MM.1S (cell line): ENCODE data around the gene L3MBTL4.

ENCODE experiments used
- DNase-seq: peaks from one replicate; pipeline ENCODE4 v3.0.0-alpha.2; 2015
- H2AFZ ChIP-seq: fragments of 300-600 bp; sonication (generic); 2 replicates; pipeline ENCODE4 v1.6.0; 2016; ENCODE audit warnings: antibody characterized with exemption, low read length
- H3F3A ChIP-seq: fragments of 300-600 bp; sonication (generic); 2 replicates; pipeline ENCODE4 v1.6.1; 2016; ENCODE audit warnings: mild to moderate bottlenecking, antibody characterized with exemption, low read length, moderate library complexity, mixed read lengths; ENCODE audit not compliant: insufficient read depth
- H3K27ac ChIP-seq: fragments of 300-600 bp; sonication (generic); 2 replicates; pipeline ENCODE4 v1.5.1; 2016; ENCODE audit warnings: mild to moderate bottlenecking, low read length
- H3K27me3 ChIP-seq: fragments of 300-600 bp; sonication (generic); replicated peaks from 2 replicates; pipeline ENCODE4 v1.6.0; 2016; ENCODE audit warnings: low read length; ENCODE audit not compliant: insufficient read depth
- H3K36me3 ChIP-seq: fragments of 300-600 bp; sonication (generic); replicated peaks from 2 replicates; pipeline ENCODE4 v1.6.1; 2016; ENCODE audit warnings: mild to moderate bottlenecking, low read length, mixed read lengths; ENCODE audit not compliant: insufficient read depth
- H3K4me1 ChIP-seq: fragments of 300-600 bp; sonication (generic); 2 replicates; pipeline ENCODE4 v1.6.1; 2016; ENCODE audit warnings: low read length, mixed read lengths
- H3K4me2 ChIP-seq: fragments of 300-600 bp; sonication (generic); 2 replicates; pipeline ENCODE4 v1.6.0; 2016; ENCODE audit warnings: low read depth, low read length
- H3K4me3 ChIP-seq: fragments of 300-600 bp; sonication (generic); 2 replicates; pipeline ENCODE4 v1.5.1; 2016; ENCODE audit warnings: low read length, mixed read lengths
- H3K79me2 ChIP-seq: fragments of 300-600 bp; sonication (generic); 2 replicates; pipeline ENCODE4 v1.6.1; 2016; ENCODE audit warnings: mixed run types, low read length, mixed read lengths
- H3K9ac ChIP-seq: fragments of 300-600 bp; sonication (generic); 2 replicates; pipeline ENCODE4 v1.6.1; 2016; ENCODE audit warnings: low read length, mixed read lengths
- H3K9me2 ChIP-seq: fragments of 300-600 bp; sonication (generic); replicated peaks from 2 replicates; pipeline ENCODE4 v1.6.1; 2016; ENCODE audit warnings: mild to moderate bottlenecking, low read length, mixed read lengths; ENCODE audit not compliant: insufficient read depth
- H3K9me3 ChIP-seq: fragments of 300-600 bp; sonication (generic); replicated peaks from 2 replicates; pipeline ENCODE4 v1.6.1; 2016; ENCODE audit warnings: mild to moderate bottlenecking, low read length, mixed read lengths; ENCODE audit not compliant: insufficient read depth
- H4K20me1 ChIP-seq: fragments of 300-600 bp; sonication (generic); 2 replicates; pipeline ENCODE4 v1.6.1; 2016; ENCODE audit warnings: mild to moderate bottlenecking, low read length, moderate library complexity, mixed read lengths; ENCODE audit not compliant: insufficient read depth
- EZH2 ChIP-seq: fragments of 300-600 bp; sonication (generic); optimal IDR thresholded peaks from 2 replicates; pipeline ENCODE3; 2017; ENCODE audit warnings: low read depth, mild to moderate bottlenecking, antibody characterized with exemption, low read length, mixed read lengths
- EZH2phosphoT487 ChIP-seq: fragments of 300-600 bp; sonication (generic); IDR thresholded peaks from 2 replicates; pipeline ENCODE4 v1.6.1; 2018; ENCODE audit warnings: antibody characterized with exemption, low read length
- TF ChIP-seq, protein P1 (sequence below): fragments of 300-600 bp; sonication (generic); IDR thresholded peaks from 2 replicates; pipeline ENCODE4 v1.5.1; 2016; ENCODE audit warnings: antibody characterized with exemption, low read length, mixed read lengths

Gene L3MBTL4

DNA sequence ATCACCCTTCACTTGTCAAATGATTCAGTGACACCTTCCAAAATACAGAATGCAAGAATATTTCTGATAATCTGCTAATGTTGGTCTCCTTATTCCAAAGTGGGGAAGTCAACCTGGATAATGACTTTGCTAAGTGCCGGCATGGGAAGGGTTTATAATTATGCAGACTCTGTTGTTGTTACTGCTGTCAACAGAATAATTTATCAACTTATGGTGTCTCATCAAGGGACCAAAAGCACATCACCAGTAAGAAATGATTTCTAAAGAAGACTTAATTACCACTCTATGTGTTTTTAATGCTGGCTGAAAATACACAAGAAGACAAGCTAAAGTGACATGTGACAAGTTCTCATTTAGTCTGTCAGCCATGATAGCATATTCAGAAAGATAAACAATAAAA is 403.8 kb downstream of the L3MBTL4 start:
- no peaks in the 10 kb centered on the region for H3F3A ChIP-seq
- no peak for DNase-seq
- H3K79me2 ChIP-seq: no peaks in the 10 kb centered on the region
- TF ChIP-seq, protein P1, sequence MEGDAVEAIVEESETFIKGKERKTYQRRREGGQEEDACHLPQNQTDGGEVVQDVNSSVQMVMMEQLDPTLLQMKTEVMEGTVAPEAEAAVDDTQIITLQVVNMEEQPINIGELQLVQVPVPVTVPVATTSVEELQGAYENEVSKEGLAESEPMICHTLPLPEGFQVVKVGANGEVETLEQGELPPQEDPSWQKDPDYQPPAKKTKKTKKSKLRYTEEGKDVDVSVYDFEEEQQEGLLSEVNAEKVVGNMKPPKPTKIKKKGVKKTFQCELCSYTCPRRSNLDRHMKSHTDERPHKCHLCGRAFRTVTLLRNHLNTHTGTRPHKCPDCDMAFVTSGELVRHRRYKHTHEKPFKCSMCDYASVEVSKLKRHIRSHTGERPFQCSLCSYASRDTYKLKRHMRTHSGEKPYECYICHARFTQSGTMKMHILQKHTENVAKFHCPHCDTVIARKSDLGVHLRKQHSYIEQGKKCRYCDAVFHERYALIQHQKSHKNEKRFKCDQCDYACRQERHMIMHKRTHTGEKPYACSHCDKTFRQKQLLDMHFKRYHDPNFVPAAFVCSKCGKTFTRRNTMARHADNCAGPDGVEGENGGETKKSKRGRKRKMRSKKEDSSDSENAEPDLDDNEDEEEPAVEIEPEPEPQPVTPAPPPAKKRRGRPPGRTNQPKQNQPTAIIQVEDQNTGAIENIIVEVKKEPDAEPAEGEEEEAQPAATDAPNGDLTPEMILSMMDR: no peak
- TF ChIP-seq EZH2phosphoT487: no peak
- no peak for TF ChIP-seq EZH2
- no peak overlapping the region for H3K9ac ChIP-seq
- no peaks in the 10 kb centered on the region for H3K4me1 ChIP-seq
- no peak overlapping the region for H2AFZ ChIP-seq
- H3K9me2 ChIP-seq: no peaks in the 10 kb centered on the region
- H3K27ac ChIP-seq: no peak overlapping the region
- H3K4me2 ChIP-seq: no peak overlapping the region
- no peaks in the 10 kb centered on the region for H3K36me3 ChIP-seq
- no peaks in the 10 kb centered on the region for H3K27me3 ChIP-seq
- H3K4me3 ChIP-seq: no peak overlapping the region
- no peaks in the 10 kb centered on the region for H4K20me1 ChIP-seq
- H3K9me3 ChIP-seq: no peaks in the 10 kb centered on the region

DNA sequence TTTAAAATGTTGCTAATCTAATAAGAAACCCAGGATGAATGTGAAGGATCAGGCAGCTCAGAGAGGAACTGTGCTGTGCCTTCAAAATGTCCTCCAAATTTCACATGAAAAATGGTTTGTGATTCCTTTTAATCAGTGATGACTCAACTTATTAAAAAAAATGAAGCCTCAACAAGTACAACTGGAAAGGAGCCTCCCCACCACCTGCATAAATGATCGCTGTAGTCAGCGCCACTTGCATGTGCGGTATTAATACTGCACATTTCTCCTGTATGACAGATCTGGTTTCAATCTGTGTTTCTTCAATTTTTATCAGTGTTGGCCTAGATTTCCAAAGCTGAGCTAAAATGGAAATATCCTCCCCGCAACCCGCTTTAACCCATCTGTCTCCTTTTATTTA is 404.4 kb downstream of the L3MBTL4 start:
- no peaks in the 10 kb centered on the region for H3K79me2 ChIP-seq
- no peaks in the 10 kb centered on the region for H3K9me3 ChIP-seq
- H3F3A ChIP-seq: 0 out of 2 replicates have a peak, but pooled peaks cover 2% of the 10 kb centered on the region
- H2AFZ ChIP-seq: no peak overlapping the region
- no peak overlapping the region for H3K27ac ChIP-seq
- H4K20me1 ChIP-seq: no peaks in the 10 kb centered on the region
- no peak overlapping the region for H3K4me3 ChIP-seq
- TF ChIP-seq EZH2phosphoT487 (no peak), EZH2 (no peak)
- TF ChIP-seq, protein P1: no peak
- no peak overlapping the region for H3K4me2 ChIP-seq
- no peak for DNase-seq
- no peaks in the 10 kb centered on the region for H3K36me3 ChIP-seq
- H3K9ac ChIP-seq: no peak overlapping the region
- no peaks in the 10 kb centered on the region for H3K9me2 ChIP-seq
- H3K4me1 ChIP-seq: peaks cover 3% of the 10 kb centered on the region
- H3K27me3 ChIP-seq: no peaks in the 10 kb centered on the region

DNA sequence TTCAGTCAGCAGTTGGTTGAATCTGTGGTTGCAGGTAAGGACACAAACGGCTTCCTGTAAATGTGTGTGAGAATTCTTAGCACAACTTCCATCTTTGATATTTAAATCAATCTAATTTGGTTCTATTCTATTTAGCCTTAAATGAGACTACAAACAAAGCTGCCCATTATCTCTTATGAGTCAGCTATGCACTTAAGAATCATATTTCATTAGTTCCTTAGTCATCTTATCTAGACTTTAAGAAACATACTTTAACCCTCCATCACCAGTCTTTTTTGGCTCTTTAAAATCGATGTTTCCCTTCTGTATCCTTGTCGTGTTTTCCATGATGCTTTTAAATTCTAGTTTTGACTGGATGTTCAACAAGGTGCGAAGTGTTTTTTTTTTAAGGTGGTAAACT is 405.0 kb downstream of the L3MBTL4 start:
- Histone ChIP-seq H3K9ac (no peak overlapping the region), H4K20me1 (no peaks in the 10 kb centered on the region), H3K9me3 (no peaks in the 10 kb centered on the region), H3K27me3 (no peaks in the 10 kb centered on the region), H3K4me1 (peaks cover 6% of the 10 kb centered on the region), H3K4me2 (no peak overlapping the region), H2AFZ (no peak overlapping the region), H3K4me3 (no peak overlapping the region), H3K9me2 (no peaks in the 10 kb centered on the region), H3K79me2 (no peaks in the 10 kb centered on the region), H3K27ac (no peak overlapping the region), H3K36me3 (no peaks in the 10 kb centered on the region), H3F3A (0 out of 2 replicates have a peak, but pooled peaks cover 4% of the 10 kb centered on the region)
- TF ChIP-seq, protein P1: no peak
- TF ChIP-seq EZH2 (no peak), EZH2phosphoT487 (no peak)
- DNase-seq: no peak
